ENCODE measurements around the gene IL32. TPM values are rescaled to one million over a fixed set of nuclear protein-coding genes. Genes with fewer than 3 reads are reported as not detected.

IL32 gene
- total RNA-seq, 1 donor from 2014 or later = 646 TPM

GRCh38 chr16:3088925-3089716, 23.7 kb downstream of the IL32 start:
- DNase-seq (ENCODE audit: low read depth) = no peak

GRCh38 chr16:3089717-3090592, 24.5 kb downstream of the IL32 start:
- DNase-seq (ENCODE audit: low read depth) = no peak

- no peak for DNase-seq (ENCODE audit: low read depth)
These were observed 26.1 kb downstream of the IL32 start for GRCh38 chr16:3091551-3091950.

- DNase-seq (ENCODE audit: low read depth) = no peak
These were observed 27.1 kb downstream of the IL32 start for GRCh38 chr16:3092501-3092941.

GRCh38 chr16:3094289-3095027, 29.0 kb downstream of the IL32 start:
- DNase-seq (ENCODE audit: low read depth) = peak; percentile 63

- no peak for DNase-seq (ENCODE audit: low read depth)
These were observed 30.4 kb downstream of the IL32 start for GRCh38 chr16:3095869-3096268.

- no peak for DNase-seq (ENCODE audit: low read depth)
These were observed 30.9 kb downstream of the IL32 start for GRCh38 chr16:3096362-3096761.

GRCh38 chr16:3097266-3097665, 31.8 kb downstream of the IL32 start:
- no peak for DNase-seq (ENCODE audit: low read depth)

- DNase-seq (ENCODE audit: low read depth) = no peak
These were observed 33.3 kb downstream of the IL32 start, which contains the start of gene ZSCAN10 for GRCh38 chr16:3098459-3099394. ZSCAN10 (minus strand) TSS chr16:3099294; CDS start chr16:3092937, 6,357 bp downstream.

GRCh38 chr16:3099395-3099731, 33.9 kb downstream of the IL32 start:
- DNase-seq (ENCODE audit: low read depth) = no peak

GRCh38 chr16:3099732-3100499, 34.5 kb downstream of the IL32 start:
- DNase-seq (ENCODE audit: low read depth) = peak; percentile 79

- DNase-seq (ENCODE audit: low read depth) = no peak
These were observed 35.8 kb downstream of the IL32 start for GRCh38 chr16:3101018-3101840.

- DNase-seq (ENCODE audit: low read depth) = no peak
These were observed 36.5 kb downstream of the IL32 start for GRCh38 chr16:3101841-3102470.

- DNase-seq (ENCODE audit: low read depth) = peak; percentile 88
These were observed 40.9 kb downstream of the IL32 start for GRCh38 chr16:3106205-3106928.

GRCh38 chr16:3112058-3112880, 46.8 kb downstream of the IL32 start, which contains the start of gene ZNF205:
ZNF205 (plus strand) TSS chr16:3112586; CDS start chr16:3113431, 845 bp downstream.
- DNase-seq (ENCODE audit: low read depth) = peak; percentile 91

- DNase-seq (ENCODE audit: low read depth) = peak; percentile 50
These were observed 47.6 kb downstream of the IL32 start for GRCh38 chr16:3112881-3113574.
